ENCODE results near the gene GALNT9. TPM values are rescaled to one million over a fixed set of nuclear protein-coding genes. Genes with fewer than 3 reads are reported as not detected.

The GALNT9 gene
- total and polyA plus RNA-seq, 2 donors (not counting 1 experiment from before 2014, with no cell fraction given): 0.71 to 2.4 TPM

- POLR2A ChIA-PET: no interaction called here
- no peaks in the 10 kb centered on the region for H4K20me1 ChIP-seq (ENCODE audit: control insufficient read depth, insufficient read depth, low read length, poor library complexity, severe bottlenecking)
- peaks cover 16% of the 10 kb centered on the region for H3K27me3 Mint-ChIP-seq
- intact Hi-C loops (cut with micrococcal nuclease): no loop called here
- peaks cover 0 to 59% (median 0%) of the 10 kb centered on the region in 3 donors for H3K9me3 ChIP-seq (ENCODE audit: control extremely low read depth in 1 of 3, control insufficient read depth in 2 of 3, insufficient read depth in 1 of 3, low read length in 2 of 3)
- 88% methylated on average over 6 of the region's 10 CpGs for WGBS (ENCODE audit: insufficient coverage)
- no peaks in the 10 kb centered on the region for H3K79me2 ChIP-seq (ENCODE audit: control insufficient read depth, insufficient read depth, low read length)
- no peak for TF ChIP-seq CTCF (IDR thresholded peaks at IDR 0.05)
- TF ChIP-seq EZH2 (IDR thresholded peaks at IDR 0.05; ENCODE audit: borderline replicate concordance, insufficient read depth, low read depth, low read length, poor library complexity, severe bottlenecking): no peak
- no peak overlapping the region for H3K4me2 ChIP-seq (replicated peaks; ENCODE audit: low read depth, low read length, poor library complexity, severe bottlenecking)
- no peaks in the 10 kb centered on the region for H3K36me3 ChIP-seq (replicated peaks in 1 of 2; ENCODE audit: control extremely low read depth in 1 of 2, control insufficient read depth in 1 of 2, extremely low read depth in 1 of 2, insufficient read depth in 2 of 2, low read length in 1 of 2)
- CTCF ChIA-PET: no interaction called here
- H3K27ac Mint-ChIP-seq: no peak overlapping the region
- H3K4me1 Mint-ChIP-seq: peaks cover 7% of the 10 kb centered on the region
- no peak overlapping the region for H3K4me3 ChIP-seq (ENCODE audit: control extremely low read depth in 1 of 5, extremely low read depth in 1 of 5, insufficient read depth in 1 of 5, low read depth in 2 of 5, low read length in 4 of 5)
- H3K27me3 ChIP-seq (replicated peaks in 1 of 4; ENCODE audit: control extremely low read depth in 1 of 4, control insufficient read depth in 3 of 4, insufficient read depth in 4 of 4, low read length in 3 of 4): peaks cover 0 to 10% (median 0%) of the 10 kb centered on the region in 4 experiments
- no peak for DNase-seq
- peaks cover 4% of the 10 kb centered on the region for H3K9me3 Mint-ChIP-seq (ENCODE audit: insufficient read depth)
- H3K27ac ChIP-seq (ENCODE audit: low read length in 2 of 2): no peak overlapping the region
- no peak overlapping the region for H2AFZ ChIP-seq (ENCODE audit: insufficient read depth, low read depth, low read length, poor library complexity, severe bottlenecking)
- no peak overlapping the region for H3K4me3 Mint-ChIP-seq
- H3K9ac ChIP-seq (ENCODE audit: low read length): no peak overlapping the region
- peaks cover 19 to 24% of the 10 kb centered on the region in 2 donors for H3K4me1 ChIP-seq (ENCODE audit: control insufficient read depth in 2 of 2, insufficient read depth in 2 of 2, low read length in 2 of 2)
- no peak for ATAC-seq (ENCODE audit: low read depth)
These were observed 146.6 kb downstream of the GALNT9 start for GRCh38 chr12:132182711-132183365.

- Histone ChIP-seq H3K27ac (ENCODE audit: low read length in 2 of 2) (no peak overlapping the region), H4K20me1 (ENCODE audit: control insufficient read depth, insufficient read depth, low read length, poor library complexity, severe bottlenecking) (no peaks in the 10 kb centered on the region), H3K9ac (ENCODE audit: low read length) (no peak overlapping the region), H3K4me3 (ENCODE audit: control extremely low read depth in 1 of 5, extremely low read depth in 1 of 5, insufficient read depth in 1 of 5, low read depth in 2 of 5, low read length in 4 of 5) (no peak overlapping the region), H3K79me2 (ENCODE audit: control insufficient read depth, insufficient read depth, low read length) (no peaks in the 10 kb centered on the region), H2AFZ (ENCODE audit: insufficient read depth, low read depth, low read length, poor library complexity, severe bottlenecking) (no peak overlapping the region), H3K36me3 (replicated peaks in 1 of 2; ENCODE audit: control extremely low read depth in 1 of 2, control insufficient read depth in 1 of 2, extremely low read depth in 1 of 2, insufficient read depth in 2 of 2, low read length in 1 of 2) (no peaks in the 10 kb centered on the region), H3K4me2 (replicated peaks; ENCODE audit: low read depth, low read length, poor library complexity, severe bottlenecking) (no peak overlapping the region), H3K4me1 (ENCODE audit: control insufficient read depth in 2 of 2, insufficient read depth in 2 of 2, low read length in 2 of 2) (peaks cover 17 to 21% of the 10 kb centered on the region in 2 donors), H3K27me3 (replicated peaks in 1 of 4; ENCODE audit: control extremely low read depth in 1 of 4, control insufficient read depth in 3 of 4, insufficient read depth in 4 of 4, low read length in 3 of 4) (peaks cover 0 to 10% (median 0%) of the 10 kb centered on the region in 4 experiments), H3K9me3 (ENCODE audit: control extremely low read depth in 1 of 3, control insufficient read depth in 2 of 3, insufficient read depth in 1 of 3, low read length in 2 of 3) (peaks cover 0 to 53% (median 0%) of the 10 kb centered on the region in 3 donors)
- TF ChIP-seq EZH2 (IDR thresholded peaks at IDR 0.05; ENCODE audit: borderline replicate concordance, insufficient read depth, low read depth, low read length, poor library complexity, severe bottlenecking) (no peak), CTCF (IDR thresholded peaks at IDR 0.05) (no peak)
- H3K4me3 Mint-ChIP-seq: no peak overlapping the region
- no peak for ATAC-seq (ENCODE audit: low read depth)
- 96% methylated on average over 18 of the region's 21 CpGs for WGBS (ENCODE audit: insufficient coverage)
- no peak overlapping the region for H3K27ac Mint-ChIP-seq
- ChIA-PET CTCF (no interaction called here), POLR2A (no interaction called here)
- H3K9me3 Mint-ChIP-seq (ENCODE audit: insufficient read depth): peaks cover 4% of the 10 kb centered on the region
- no peak for DNase-seq
- intact Hi-C loops (cut with micrococcal nuclease): no loop called here
- peaks cover 7% of the 10 kb centered on the region for H3K4me1 Mint-ChIP-seq
- H3K27me3 Mint-ChIP-seq: peaks cover 16% of the 10 kb centered on the region
These were observed 147.1 kb downstream of the GALNT9 start for GRCh38 chr12:132182206-132182710.

Data from B cell (primary cell).